ENCODE data around the gene SPHK1.

Gene SPHK1

DNA sequence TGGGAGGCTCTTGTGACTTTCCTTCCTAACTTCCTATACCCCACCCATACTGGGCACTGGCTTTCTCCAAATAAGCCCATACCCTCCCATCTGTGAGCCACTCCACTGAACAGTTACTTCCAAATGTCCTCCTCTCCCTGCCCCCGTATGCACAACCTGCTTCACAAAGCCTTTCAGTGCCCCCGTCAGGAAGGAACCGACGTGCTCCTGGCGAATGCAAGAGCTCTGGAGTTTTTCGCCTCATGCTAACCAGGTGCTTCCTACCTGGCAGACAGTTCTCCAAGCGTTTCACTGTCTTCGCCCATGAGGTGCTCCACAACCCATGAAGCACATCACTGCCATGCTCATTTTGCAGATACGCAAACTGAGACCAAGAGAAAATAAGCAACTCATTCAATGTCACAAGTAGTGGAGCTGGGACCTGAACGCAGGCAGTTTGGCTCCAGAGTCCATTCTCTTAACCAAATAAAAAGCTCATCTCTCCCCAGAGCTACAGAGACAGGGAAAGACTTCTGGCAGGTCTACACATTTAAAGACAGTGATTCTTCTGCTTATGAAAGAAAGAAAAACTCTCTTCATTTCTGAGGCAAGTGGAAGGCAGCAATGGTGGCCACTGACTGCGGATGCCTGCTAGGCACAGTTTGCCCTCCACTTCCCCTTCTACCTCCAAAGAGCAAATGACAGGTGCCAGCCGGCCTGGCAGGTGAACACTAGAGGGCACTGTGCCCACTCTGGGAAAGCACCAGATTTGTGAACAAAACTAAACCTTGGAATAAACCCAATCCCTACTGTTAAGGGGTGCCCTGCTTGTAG is 23.8 kb downstream of the SPHK1 start:
- peak; percentile 69 to 76 for DNase-seq

- no peak for DNase-seq
These were observed 26.0 kb downstream of the SPHK1 start for GRCh38 chr17:76410328-76410965.

GRCh38 chr17:76411247-76411646 is 26.8 kb downstream of the SPHK1 start:
- no peak for DNase-seq

DNA sequence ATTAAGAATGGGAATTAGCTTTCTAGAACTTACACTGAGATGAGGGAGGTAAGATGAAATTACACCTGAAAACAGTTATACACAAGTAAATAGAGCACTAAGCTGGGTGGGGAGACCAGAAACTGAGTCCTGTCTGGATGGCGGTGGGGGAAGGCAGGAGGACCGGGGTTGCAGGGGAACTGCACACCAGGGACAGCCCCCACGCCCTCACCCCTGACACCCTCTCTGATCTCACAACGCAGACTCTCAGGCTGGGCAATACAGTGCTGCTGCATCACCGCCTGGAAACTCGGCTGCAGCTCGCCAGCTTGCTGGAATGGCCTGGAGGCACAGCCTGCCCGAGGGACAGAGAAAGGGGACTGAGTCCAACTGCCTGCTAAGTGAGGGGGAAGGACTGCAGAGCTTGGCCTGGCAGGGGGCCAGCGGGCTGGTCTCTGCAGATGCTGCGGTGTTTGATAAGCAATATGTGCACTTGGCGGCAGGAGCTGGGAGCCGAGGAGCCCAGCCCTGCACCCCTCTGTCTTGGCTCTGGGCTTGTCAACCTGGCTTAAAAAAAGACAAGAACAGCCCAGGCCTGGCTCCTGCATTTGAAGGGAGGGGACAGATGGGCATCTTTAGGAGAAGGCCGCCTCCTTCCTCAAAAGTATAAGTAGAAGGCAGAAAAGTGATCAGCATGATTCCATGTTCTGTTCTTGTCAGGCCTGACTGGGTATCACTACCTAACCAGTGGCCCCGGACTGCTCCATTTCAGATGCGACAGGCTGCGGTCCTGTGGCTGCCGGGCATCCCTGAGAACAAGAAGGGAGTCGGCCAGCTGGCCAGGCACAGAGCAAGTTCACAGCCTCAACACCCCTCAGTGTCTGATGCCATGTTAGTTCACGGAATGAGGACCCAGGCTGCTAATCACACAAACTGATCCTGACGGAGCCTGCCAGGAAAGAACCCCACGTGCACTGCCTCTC is 30.2 kb downstream of the SPHK1 start:
- DNase-seq = no peak

GRCh38 chr17:76415786-76416185 is 31.4 kb downstream of the SPHK1 start:
- DNase-seq = no peak

DNA sequence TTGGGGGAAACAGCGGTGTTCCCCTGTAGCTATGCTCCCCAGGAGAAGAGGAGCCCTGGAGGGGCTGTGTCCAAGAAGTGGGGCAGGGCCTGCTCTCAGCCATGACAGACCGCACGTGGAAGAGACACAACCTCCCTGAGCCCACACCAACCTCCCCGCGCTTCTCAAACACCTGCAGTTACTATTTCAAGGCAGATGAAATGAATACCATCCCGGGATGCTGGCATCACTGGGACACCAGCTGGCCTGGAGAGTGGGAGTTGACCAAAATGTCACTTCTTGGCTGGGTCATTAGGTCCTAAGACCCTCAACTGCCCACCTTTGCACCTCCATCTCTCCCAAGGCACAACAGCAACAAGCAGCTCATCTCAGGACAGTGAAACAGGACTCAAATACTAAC is 32.0 kb downstream of the SPHK1 start:
- no peak for DNase-seq

- DNase-seq = no peak
These were observed 32.5 kb downstream of the SPHK1 start for GRCh38 chr17:76416899-76417298.

DNA sequence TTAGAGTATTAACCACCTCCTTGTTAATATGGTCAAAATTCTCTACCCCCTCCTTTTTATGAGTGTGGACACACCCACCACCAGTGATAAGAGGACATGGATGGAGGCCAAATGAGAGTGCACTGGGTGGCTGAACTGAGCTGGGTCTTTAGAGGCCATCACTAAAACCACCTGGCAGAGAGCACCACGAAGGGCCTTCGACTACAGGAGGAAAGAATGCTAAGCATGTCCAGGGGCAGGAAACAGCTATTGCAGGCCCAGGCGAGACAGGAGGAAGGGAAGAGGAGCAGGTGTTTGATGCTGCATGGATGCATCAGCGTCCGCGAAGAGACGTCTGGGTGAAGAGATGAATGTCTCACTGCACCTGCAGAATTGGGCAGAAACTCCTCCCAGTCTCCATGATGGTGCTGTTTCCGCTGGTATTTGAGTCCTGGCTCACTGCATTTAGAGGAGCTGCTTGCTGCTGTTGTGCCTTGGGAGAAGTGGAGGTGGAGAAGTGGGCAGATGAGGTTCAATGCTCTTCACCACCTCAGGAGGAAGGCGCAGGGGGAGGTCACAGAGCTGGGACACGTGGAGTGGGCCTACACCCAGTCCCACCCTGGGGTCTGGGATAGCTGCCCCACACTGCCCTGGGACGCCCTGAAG is 33.2 kb downstream of the SPHK1 start:
- DNase-seq = no peak

DNA sequence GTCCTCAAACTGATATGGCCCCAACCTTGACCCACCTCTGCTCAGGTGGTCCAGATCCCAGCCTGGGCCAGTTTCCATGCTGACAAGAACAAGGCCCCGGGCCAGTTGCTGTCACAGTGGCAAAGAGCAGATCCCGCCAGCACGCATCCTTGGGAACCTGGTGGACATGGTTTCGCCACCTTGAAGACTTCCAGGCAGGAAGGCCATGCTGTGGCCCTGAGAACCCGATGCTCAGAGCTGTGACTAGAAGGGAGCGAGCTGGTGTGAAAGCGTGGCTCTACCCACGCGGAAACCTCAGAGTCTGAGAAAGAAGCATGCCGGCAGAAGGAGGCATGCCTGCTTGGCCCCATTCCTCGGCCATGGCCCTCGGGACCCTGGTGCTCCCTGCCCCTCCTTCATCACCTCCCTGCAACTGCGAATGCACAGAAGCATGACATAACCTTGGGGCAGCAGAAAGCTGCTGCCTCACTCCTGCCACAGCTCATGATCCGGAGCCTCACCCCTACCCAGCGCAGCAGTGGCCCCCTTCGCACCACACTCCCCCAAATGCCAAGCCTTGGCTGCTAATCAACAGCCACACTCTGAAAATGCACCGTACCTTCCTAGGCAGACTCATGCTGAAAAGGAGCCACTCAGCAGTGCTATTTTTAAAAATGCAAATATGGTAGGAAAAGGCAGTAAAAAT is 35.3 kb downstream of the SPHK1 start:
- no peak for DNase-seq

GRCh38 chr17:76420356-76421043 is 36.1 kb downstream of the SPHK1 start:
- DNase-seq = no peak

- no peak for DNase-seq
These were observed 36.6 kb downstream of the SPHK1 start for GRCh38 chr17:76421044-76421407.

GRCh38 chr17:76422406-76422805 is 38.0 kb downstream of the SPHK1 start:
- no peak for DNase-seq

- no peak for DNase-seq
These were observed 38.5 kb downstream of the SPHK1 start for GRCh38 chr17:76422860-76423259.

DNA sequence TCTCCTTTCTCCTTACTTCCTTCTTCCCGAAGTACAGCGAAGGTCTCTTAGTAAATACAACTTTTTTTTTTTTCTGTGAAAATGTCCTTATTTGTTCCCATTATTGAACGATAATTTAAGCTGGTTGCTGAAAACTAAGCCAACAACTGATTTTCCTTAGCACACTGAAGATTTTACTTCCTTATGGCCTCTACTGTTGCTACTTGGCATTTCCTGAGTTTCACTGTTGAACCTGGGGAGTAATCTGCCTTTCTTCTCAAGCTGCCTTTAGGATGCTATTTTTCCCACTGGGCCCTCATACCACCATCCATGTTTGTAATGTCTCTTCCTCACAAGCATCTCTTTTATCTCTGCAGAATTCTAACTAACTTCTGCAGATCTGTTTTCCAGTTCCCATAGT is 42.4 kb downstream of the SPHK1 start:
- DNase-seq = no peak

DNA sequence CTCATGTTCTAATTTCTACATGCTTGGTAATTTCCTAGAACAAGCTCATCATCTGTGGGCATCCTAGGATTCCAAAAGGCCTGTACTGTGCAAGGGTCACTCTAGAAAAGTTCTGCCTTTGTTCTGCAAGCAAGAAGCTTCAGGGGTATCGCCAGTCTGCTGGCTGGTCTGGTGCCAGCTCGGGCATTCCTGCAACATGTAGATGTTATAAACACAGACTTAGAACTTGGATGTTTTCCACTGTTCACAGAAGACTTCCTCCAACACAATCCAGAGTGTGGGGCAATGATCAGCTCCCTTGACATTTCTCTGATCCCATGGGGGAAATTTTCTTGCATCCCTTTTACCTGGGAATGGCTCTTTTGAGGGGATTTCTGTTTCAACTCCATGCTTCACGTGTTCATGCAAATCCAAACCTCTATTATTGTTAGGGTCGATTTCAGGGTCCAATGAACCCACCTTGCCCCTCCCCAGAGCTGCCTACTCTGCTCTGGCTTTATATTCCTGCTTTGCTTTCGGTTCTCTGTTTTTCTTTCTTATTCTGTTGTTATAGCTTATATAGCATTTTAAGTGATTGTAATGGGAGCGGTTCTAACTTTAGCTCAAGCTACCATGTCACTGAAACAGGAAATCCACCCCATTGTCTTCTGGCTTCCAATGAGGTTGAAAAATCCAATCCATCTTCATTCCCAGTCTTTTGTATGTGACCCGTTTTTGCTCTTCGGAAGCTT is 43.3 kb downstream of the SPHK1 start:
- DNase-seq = no peak

DNA sequence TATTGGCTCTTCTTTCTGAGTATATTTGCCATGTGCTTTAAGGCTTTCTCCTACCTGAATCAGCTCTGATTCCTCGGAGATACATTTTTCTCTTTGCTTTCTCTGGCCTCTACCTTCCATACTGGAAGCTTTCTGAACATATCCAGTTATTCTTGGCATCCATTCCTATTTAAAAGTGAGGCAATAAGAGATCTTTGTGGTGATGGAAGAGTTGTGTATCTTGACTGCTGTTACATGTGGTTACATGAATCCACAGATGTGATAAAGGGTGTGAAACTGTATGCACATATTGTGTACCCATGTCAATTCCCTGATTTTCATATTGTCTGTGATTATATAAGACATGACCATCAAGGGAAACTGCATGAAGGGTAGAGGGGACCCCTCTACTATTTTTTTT is 44.1 kb downstream of the SPHK1 start:
- DNase-seq = no peak

GRCh38 chr17:76431509-76431908 is 47.1 kb downstream of the SPHK1 start:
- no peak for DNase-seq

- no peak for DNase-seq
These were observed 47.6 kb downstream of the SPHK1 start for GRCh38 chr17:76432004-76432403.

GRCh38 chr17:76432712-76433336 is 48.4 kb downstream of the SPHK1 start:
- no peak for DNase-seq

DNA sequence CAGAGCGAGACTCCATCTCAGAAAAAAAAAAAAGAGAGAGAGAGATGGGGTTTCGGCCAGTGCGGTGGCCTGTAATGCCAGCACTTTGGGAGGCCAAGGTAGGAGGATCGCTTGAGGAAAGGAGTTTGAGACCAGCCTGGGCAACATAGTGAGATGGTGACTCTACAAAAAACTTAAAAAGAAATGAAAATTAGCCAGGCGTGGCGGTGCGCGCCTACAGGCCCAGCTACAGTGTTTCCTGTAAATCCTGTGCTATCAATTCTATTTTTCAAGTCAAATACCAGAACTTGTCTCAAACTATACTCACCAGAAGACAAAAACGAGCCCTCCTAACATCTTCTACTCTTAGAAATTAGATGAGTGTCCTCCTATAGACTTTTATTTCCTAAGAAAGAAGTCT is 49.3 kb downstream of the SPHK1 start:
- no peak for DNase-seq

GRCh38 chr17:76434870-76435269 is 50.5 kb downstream of the SPHK1 start:
- DNase-seq = no peak
